IMR-90 (cell line): Measurements from ENCODE around the gene GNAS-AS1. TPM values are rescaled to one million over a fixed set of nuclear protein-coding genes. Genes with fewer than 3 reads are reported as not detected.

Source experiments
- ATAC-seq: fragments of 200-7000 bp; cut with Tn5 transposase; 2 replicates; pipeline ENCODE4 v1.9.1; 2020; ENCODE audit warnings: low read depth, mild to moderate bottlenecking, moderate library complexity
- BruUV-seq: library from RNA; stranded (reverse); fragments of 400-500 nt; replicated peaks from 2 replicates; lab custom pipeline; 2021; lab: Mats Ljungman, UMichigan
- CTCF ChIA-PET: fragments of 300-600 bp; formaldehyde crosslinking; extraction: SDS; loops from one replicate; lab custom pipeline; 2021; ENCODE audit warnings: antibody characterized with exemption; lab: Yijun Ruan, JAX
- POLR2A ChIA-PET: fragments of 300-600 bp; sonication (Branson Sonifier 250); formaldehyde crosslinking; loops from one replicate; lab custom pipeline; 2022; ENCODE audit warnings: antibody characterized with exemption; ENCODE audit not compliant: unreplicated experiment; lab: Charles Lee
- DNase-seq: peaks from one replicate; pipeline ENCODE4 v3.0.0; 2013
- H2AFZ ChIP-seq: replicated peaks from 2 replicates; pipeline ENCODE3; 2013; ENCODE audit warnings: low read length, mild to moderate bottlenecking; ENCODE audit not compliant: poor library complexity
- H2AK5ac ChIP-seq: 2 replicates; pipeline ENCODE4 v1.6.1; 2013; ENCODE audit warnings: low read depth, low read length, inconsistent platforms
- H2AK9ac ChIP-seq: replicated peaks from 2 replicates; pipeline ENCODE3; 2013; ENCODE audit warnings: mild to moderate bottlenecking, low read depth, low read length, moderate library complexity; ENCODE audit not compliant: poor library complexity
- H2BK120ac ChIP-seq: 2 replicates; pipeline ENCODE4 v1.6.1; 2013; ENCODE audit warnings: low read depth, low read length, inconsistent platforms
- H2BK15ac ChIP-seq: 3 replicates; pipeline ENCODE4 v1.6.1; 2013; ENCODE audit warnings: low read depth, low read length, inconsistent platforms
- H2BK20ac ChIP-seq: 2 replicates; pipeline ENCODE4 v1.6.1; 2013; ENCODE audit warnings: low read depth, mild to moderate bottlenecking, inconsistent platforms, low read length, moderate library complexity
- H2BK5ac ChIP-seq: 2 replicates; pipeline ENCODE4 v1.6.1; 2013; ENCODE audit warnings: mild to moderate bottlenecking, low read depth, low read length, inconsistent platforms; ENCODE audit not compliant: poor library complexity, severe bottlenecking
- H3K14ac ChIP-seq: replicated peaks from 2 replicates; pipeline ENCODE4 v1.6.1; 2013; ENCODE audit warnings: low read depth, low read length, inconsistent platforms
- H3K18ac ChIP-seq: 2 replicates; pipeline ENCODE4 v1.6.1; 2013; ENCODE audit warnings: low read depth, low read length, control low read depth
- H3K23ac ChIP-seq: 2 replicates; pipeline ENCODE4 v1.6.1; 2013; ENCODE audit warnings: low read depth, low read length, inconsistent platforms
- H3K27ac ChIP-seq: 2 replicates; pipeline ENCODE4 v1.5.1; 2013; ENCODE audit warnings: mild to moderate bottlenecking, control low read depth, low read length; ENCODE audit not compliant: insufficient read depth
- H3K27me3 ChIP-seq: 2 replicates; pipeline ENCODE4 v1.6.1; 2013; ENCODE audit warnings: low read length; ENCODE audit not compliant: control insufficient read depth, insufficient read depth
- H3K36me3 ChIP-seq: 2 replicates; pipeline ENCODE4 v1.6.1; 2013; ENCODE audit warnings: low read length, mixed read lengths; ENCODE audit not compliant: control insufficient read depth, insufficient read depth
- H3K4ac ChIP-seq: 2 replicates; pipeline ENCODE4 v1.6.1; 2013; ENCODE audit warnings: low read depth, low read length, inconsistent platforms
- H3K4me1 ChIP-seq: 2 replicates; pipeline ENCODE4 v1.6.1; 2013; ENCODE audit warnings: low read length, mixed read lengths; ENCODE audit not compliant: control insufficient read depth, insufficient read depth
- H3K4me2 ChIP-seq: 2 replicates; pipeline ENCODE4 v1.6.1; 2013; ENCODE audit warnings: low read depth, mild to moderate bottlenecking, control low read depth, low read length, moderate library complexity
- H3K4me3 ChIP-seq: 2 replicates; pipeline ENCODE4 v1.5.1; 2013; ENCODE audit warnings: low read depth, mild to moderate bottlenecking, control low read depth, low read length, moderate library complexity; ENCODE audit not compliant: insufficient read depth
- H3K56ac ChIP-seq: 2 replicates; pipeline ENCODE4 v1.6.1; 2013; ENCODE audit warnings: low read length, inconsistent platforms; ENCODE audit not compliant: insufficient read depth; ENCODE audit errors: extremely low read depth
- H3K79me1 ChIP-seq, 2 experiments: 2 replicates each; pipeline ENCODE4 v1.6.1; 2013; ENCODE audit warnings: low read length in 2 of 2, inconsistent platforms in 1 of 2, low read depth in 1 of 2
- H3K9ac ChIP-seq: 2 replicates; pipeline ENCODE4 v1.6.1; 2013; ENCODE audit warnings: low read depth, low read length, control low read depth
- H3K9me1 ChIP-seq: 2 replicates; pipeline ENCODE4 v1.6.1; 2013; ENCODE audit warnings: low read length, inconsistent platforms; ENCODE audit not compliant: insufficient read depth
- H3K9me3 ChIP-seq: 2 replicates; pipeline ENCODE4 v1.6.1; 2013; ENCODE audit warnings: low read length; ENCODE audit not compliant: control insufficient read depth, insufficient read depth
- H4K20me1 ChIP-seq: 2 replicates; pipeline ENCODE4 v1.6.1; 2013; ENCODE audit warnings: low read length, inconsistent platforms; ENCODE audit not compliant: insufficient read depth
- H4K5ac ChIP-seq: 2 replicates; pipeline ENCODE4 v1.6.1; 2013; ENCODE audit warnings: mild to moderate bottlenecking, low read depth, low read length, control low read depth
- H4K8ac ChIP-seq, 2 experiments: 2 replicates each; pipeline ENCODE4 v1.6.1; 2013; ENCODE audit warnings: low read depth in 2 of 2, low read length in 2 of 2, control low read depth in 1 of 2, inconsistent platforms in 1 of 2
- H4K91ac ChIP-seq: 2 replicates; pipeline ENCODE4 v1.6.1; 2013; ENCODE audit warnings: low read depth, low read length, inconsistent platforms; ENCODE audit not compliant: insufficient read depth
- BHLHE40 ChIP-seq: fragments of 150-350 bp; IDR thresholded peaks from 2 replicates; pipeline ENCODE4 v1.6.1; 2016; ENCODE audit warnings: mild to moderate bottlenecking, low read depth, low read length
- CHD1 ChIP-seq: IDR thresholded peaks from 2 replicates; pipeline ENCODE4 v1.6.1; 2012; ENCODE audit warnings: low read depth, low read length, improper control_type of control experiment
- FOS ChIP-seq: fragments of 150-350 bp; IDR thresholded peaks from 2 replicates; pipeline ENCODE4 v1.6.1; 2016; ENCODE audit warnings: low read depth, low read length
- MAFK ChIP-seq: IDR thresholded peaks from 2 replicates; pipeline ENCODE4 v1.6.1; 2012; ENCODE audit warnings: low read depth, low read length, improper control_type of control experiment
- MAZ ChIP-seq: IDR thresholded peaks from 2 replicates; pipeline ENCODE4 v1.6.1; 2012; ENCODE audit warnings: low read depth, mild to moderate bottlenecking, low read length, improper control_type of control experiment, moderate library complexity, borderline replicate concordance
- MXI1 ChIP-seq: IDR thresholded peaks from 2 replicates; pipeline ENCODE4 v1.6.1; 2012; ENCODE audit warnings: low read depth, mild to moderate bottlenecking, low read length, moderate library complexity, borderline replicate concordance
- NFE2L2 ChIP-seq: fragments of 150-350 bp; IDR thresholded peaks from 2 replicates; pipeline ENCODE4 v1.6.1; 2016; ENCODE audit warnings: low read depth, mild to moderate bottlenecking, low read length
- POLR2A ChIP-seq: IDR thresholded peaks from 2 replicates; pipeline ENCODE4 v1.6.1; 2012; ENCODE audit warnings: mild to moderate bottlenecking, low read depth, low read length
- RCOR1 ChIP-seq: IDR thresholded peaks from 2 replicates; pipeline ENCODE4 v1.6.1; 2012; ENCODE audit warnings: mild to moderate bottlenecking, low read length, improper control_type of control experiment; ENCODE audit not compliant: insufficient replicate concordance
- SMC3 ChIP-seq: fragments of 150-350 bp; IDR thresholded peaks from 2 replicates; pipeline ENCODE4 v1.6.1; 2016; ENCODE audit warnings: low read depth, mild to moderate bottlenecking, antibody characterized with exemption, low read length, moderate library complexity
- WGBS, 2 experiments: methylation state at CpG; one replicate each; pipeline versions ENCODE4 v1.1.5 to v1.1.7; 2013; ENCODE audit warnings: missing lambda C conversion rate in 2 of 2; ENCODE audit not compliant: insufficient read length in 1 of 2; ENCODE audit errors: extremely low coverage in 2 of 2; 5-methylcytosine and 5-hydroxymethylcytosine counted together
- dilution Hi-C: fragments of 300-500 bp; cut with HindIII; formaldehyde crosslinking; loops from one replicate; pipeline ENCODE4 v1.14.3; 2018; ENCODE audit warnings: low sequenced_read_pairs; ENCODE audit not compliant: unreplicated experiment
- in situ Hi-C: fragments of 300-500 bp; cut with MboI; formaldehyde crosslinking; loops from 3 replicates; pipeline ENCODE4 v1.14.3; 2019; ENCODE audit warnings: low sequenced_read_pairs, inconsistent platforms, mixed read lengths
- intact Hi-C: fragments of 100-400 bp; cut with micrococcal nuclease; formaldehyde crosslinking; loops from 2 replicates; pipeline ENCODE4 v1.10.0; 2022
- polyA plus RNA-seq, 3 experiments: library from polyadenylated mRNA; depleted of rRNA; stranded (reverse); fragments of >200 nt; gene quantifications; 2 replicates each; pipeline ENCODE4 v1.2.3, GENCODE V29; 2012; ENCODE audit warnings: low replicate concordance in 1 of 3
- total RNA-seq: library from RNA; depleted of rRNA; stranded (reverse); fragments of >200 nt; gene quantifications from 2 replicates; pipeline ENCODE4 v1.2.3, GENCODE V29; 2012
- TF ChIP-seq, protein P1 (sequence below): fragments of 150-350 bp; IDR thresholded peaks from 2 replicates; pipeline ENCODE4 v1.6.1; 2017; ENCODE audit warnings: mild to moderate bottlenecking, antibody characterized with exemption, low read length, low read depth
- TF ChIP-seq, protein P2 (sequence below): fragments of 150-350 bp; IDR thresholded peaks from 2 replicates; pipeline ENCODE4 v1.6.1; 2016; ENCODE audit warnings: low read depth, mild to moderate bottlenecking, low read length, moderate library complexity, borderline replicate concordance
- TF ChIP-seq, protein P3 (sequence below): conservative IDR thresholded peaks from 2 replicates; pipeline ENCODE4 v1.5.1; 2012; ENCODE audit warnings: mild to moderate bottlenecking, low read depth, low read length, improper control_type of control experiment

The GNAS-AS1 gene
- total and polyA plus RNA-seq, 2 of the 4 experiments (the other 2 are of a cell fraction): 0.54 to 0.60 TPM

DNA sequence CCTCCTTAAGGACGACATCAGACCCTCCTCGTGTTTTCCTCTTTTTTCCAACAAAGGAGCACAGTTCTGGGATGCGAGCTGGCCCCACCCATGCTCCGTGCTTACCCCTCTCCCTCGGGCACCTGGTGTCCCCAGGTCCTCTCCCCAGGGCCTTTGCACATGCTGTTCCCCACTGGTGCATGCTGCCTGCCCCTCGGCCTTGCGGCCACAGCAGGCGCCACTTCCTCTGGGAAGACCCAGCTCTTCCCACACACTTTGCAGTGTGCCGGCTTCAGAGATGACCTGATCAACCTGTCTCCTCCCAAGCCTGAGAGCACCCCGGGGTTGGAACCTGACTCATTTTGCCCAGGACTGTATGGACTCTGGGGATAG lies 39.8 kb downstream of the GNAS-AS1 start:
- Histone ChIP-seq H3K79me1 (no peaks in the 10 kb centered on the region), H3K27ac (no peak overlapping the region), H3K14ac (no peak overlapping the region), H4K91ac (no peak overlapping the region), H3K36me3 (no peaks in the 10 kb centered on the region), H3K9me3 (no peaks in the 10 kb centered on the region), H3K4ac (no peak overlapping the region), H4K5ac (no peak overlapping the region), H2AK5ac (no peak overlapping the region), H3K18ac (no peak overlapping the region), H2BK5ac (no peak overlapping the region), H3K4me1 (peaks cover 2% of the 10 kb centered on the region; the same call in 1 of the 2 replicates), H2AK9ac (no peak overlapping the region), H2BK120ac (no peak overlapping the region), H3K56ac (no peak overlapping the region), H3K27me3 (peaks cover 21% of the 10 kb centered on the region), H2AFZ (no peak overlapping the region), H2BK20ac (no peak overlapping the region), H4K8ac (no peak overlapping the region), H4K20me1 (no peaks in the 10 kb centered on the region), H3K23ac (no peak overlapping the region), H3K4me3 (no peak overlapping the region), H2BK15ac (no peak overlapping the region), H3K4me2 (no peak overlapping the region), H3K9ac (no peak overlapping the region), H3K9me1 (no peaks in the 10 kb centered on the region; the same call in 1 of the 2 replicates)
- in situ Hi-C loops: no loop called here
- intact Hi-C loops: no loop called here
- no peak for DNase-seq
- ChIA-PET CTCF (no interaction called here), POLR2A (no interaction called here)
- no TSS peak for BruUV-seq
- ATAC-seq: no peak
- dilution Hi-C loops: no loop called here
- TF ChIP-seq POLR2A (no peak), SMC3 (no peak), RCOR1 (no peak), BHLHE40 (no peak), NFE2L2 (no peak), MAZ (no peak), MXI1 (no peak), CHD1 (no peak), FOS (no peak), MAFK (no peak)
- TF ChIP-seq, protein P1, sequence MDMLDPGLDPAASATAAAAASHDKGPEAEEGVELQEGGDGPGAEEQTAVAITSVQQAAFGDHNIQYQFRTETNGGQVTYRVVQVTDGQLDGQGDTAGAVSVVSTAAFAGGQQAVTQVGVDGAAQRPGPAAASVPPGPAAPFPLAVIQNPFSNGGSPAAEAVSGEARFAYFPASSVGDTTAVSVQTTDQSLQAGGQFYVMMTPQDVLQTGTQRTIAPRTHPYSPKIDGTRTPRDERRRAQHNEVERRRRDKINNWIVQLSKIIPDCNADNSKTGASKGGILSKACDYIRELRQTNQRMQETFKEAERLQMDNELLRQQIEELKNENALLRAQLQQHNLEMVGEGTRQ: no peak
- TF ChIP-seq, protein P2, sequence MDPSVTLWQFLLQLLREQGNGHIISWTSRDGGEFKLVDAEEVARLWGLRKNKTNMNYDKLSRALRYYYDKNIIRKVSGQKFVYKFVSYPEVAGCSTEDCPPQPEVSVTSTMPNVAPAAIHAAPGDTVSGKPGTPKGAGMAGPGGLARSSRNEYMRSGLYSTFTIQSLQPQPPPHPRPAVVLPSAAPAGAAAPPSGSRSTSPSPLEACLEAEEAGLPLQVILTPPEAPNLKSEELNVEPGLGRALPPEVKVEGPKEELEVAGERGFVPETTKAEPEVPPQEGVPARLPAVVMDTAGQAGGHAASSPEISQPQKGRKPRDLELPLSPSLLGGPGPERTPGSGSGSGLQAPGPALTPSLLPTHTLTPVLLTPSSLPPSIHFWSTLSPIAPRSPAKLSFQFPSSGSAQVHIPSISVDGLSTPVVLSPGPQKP: no peak
- TF ChIP-seq, protein P3, sequence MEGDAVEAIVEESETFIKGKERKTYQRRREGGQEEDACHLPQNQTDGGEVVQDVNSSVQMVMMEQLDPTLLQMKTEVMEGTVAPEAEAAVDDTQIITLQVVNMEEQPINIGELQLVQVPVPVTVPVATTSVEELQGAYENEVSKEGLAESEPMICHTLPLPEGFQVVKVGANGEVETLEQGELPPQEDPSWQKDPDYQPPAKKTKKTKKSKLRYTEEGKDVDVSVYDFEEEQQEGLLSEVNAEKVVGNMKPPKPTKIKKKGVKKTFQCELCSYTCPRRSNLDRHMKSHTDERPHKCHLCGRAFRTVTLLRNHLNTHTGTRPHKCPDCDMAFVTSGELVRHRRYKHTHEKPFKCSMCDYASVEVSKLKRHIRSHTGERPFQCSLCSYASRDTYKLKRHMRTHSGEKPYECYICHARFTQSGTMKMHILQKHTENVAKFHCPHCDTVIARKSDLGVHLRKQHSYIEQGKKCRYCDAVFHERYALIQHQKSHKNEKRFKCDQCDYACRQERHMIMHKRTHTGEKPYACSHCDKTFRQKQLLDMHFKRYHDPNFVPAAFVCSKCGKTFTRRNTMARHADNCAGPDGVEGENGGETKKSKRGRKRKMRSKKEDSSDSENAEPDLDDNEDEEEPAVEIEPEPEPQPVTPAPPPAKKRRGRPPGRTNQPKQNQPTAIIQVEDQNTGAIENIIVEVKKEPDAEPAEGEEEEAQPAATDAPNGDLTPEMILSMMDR: no peak
- WGBS, 2 experiments: 85% methylated on average over 5 of the region's 10 CpGs; no CpG with 5 or more reads in 1 of the 2 experiments
